SU-DHL-6 (cell line): ENCODE measurements around the gene KSR1.

Experiments
- CTCF ChIP-seq: fragments of 200-600 bp; sonication (generic); IDR thresholded peaks from one replicate; pipeline ENCODE4 v1.5.1; 2017; ENCODE audit warnings: antibody characterized with exemption, mild to moderate bottlenecking, low read length, moderate library complexity; ENCODE audit not compliant: insufficient read depth, poor library complexity, severe bottlenecking
- EZH2phosphoT487 ChIP-seq: fragments of 200-600 bp; sonication (generic), shearing (Covaris generic); conservative IDR thresholded peaks from 2 replicates; pipeline ENCODE4 v1.6.1; 2018; ENCODE audit warnings: mild to moderate bottlenecking, antibody characterized with exemption, low read length, moderate library complexity, mixed read lengths

- TF ChIP-seq CTCF (no peak), EZH2phosphoT487 (no peak)
Observed at GRCh38 chr17:27531469-27531961, 75.3 kb downstream of the KSR1 start.
